ENCODE data around the gene CD53. TPM values are rescaled to one million over a fixed set of nuclear protein-coding genes. Genes with fewer than 3 reads are reported as not detected.

Gene CD53
- total and polyA plus RNA-seq, 9 of the 15 experiments (the other 6 are each of a cell fraction or from before 2014, with no cell fraction given) = 63.5 to 220 (median 131) TPM

GRCh38 chr1:110916669-110917306, 43.8 kb downstream of the CD53 start (continued):
- TF ChIP-seq, protein P1, sequence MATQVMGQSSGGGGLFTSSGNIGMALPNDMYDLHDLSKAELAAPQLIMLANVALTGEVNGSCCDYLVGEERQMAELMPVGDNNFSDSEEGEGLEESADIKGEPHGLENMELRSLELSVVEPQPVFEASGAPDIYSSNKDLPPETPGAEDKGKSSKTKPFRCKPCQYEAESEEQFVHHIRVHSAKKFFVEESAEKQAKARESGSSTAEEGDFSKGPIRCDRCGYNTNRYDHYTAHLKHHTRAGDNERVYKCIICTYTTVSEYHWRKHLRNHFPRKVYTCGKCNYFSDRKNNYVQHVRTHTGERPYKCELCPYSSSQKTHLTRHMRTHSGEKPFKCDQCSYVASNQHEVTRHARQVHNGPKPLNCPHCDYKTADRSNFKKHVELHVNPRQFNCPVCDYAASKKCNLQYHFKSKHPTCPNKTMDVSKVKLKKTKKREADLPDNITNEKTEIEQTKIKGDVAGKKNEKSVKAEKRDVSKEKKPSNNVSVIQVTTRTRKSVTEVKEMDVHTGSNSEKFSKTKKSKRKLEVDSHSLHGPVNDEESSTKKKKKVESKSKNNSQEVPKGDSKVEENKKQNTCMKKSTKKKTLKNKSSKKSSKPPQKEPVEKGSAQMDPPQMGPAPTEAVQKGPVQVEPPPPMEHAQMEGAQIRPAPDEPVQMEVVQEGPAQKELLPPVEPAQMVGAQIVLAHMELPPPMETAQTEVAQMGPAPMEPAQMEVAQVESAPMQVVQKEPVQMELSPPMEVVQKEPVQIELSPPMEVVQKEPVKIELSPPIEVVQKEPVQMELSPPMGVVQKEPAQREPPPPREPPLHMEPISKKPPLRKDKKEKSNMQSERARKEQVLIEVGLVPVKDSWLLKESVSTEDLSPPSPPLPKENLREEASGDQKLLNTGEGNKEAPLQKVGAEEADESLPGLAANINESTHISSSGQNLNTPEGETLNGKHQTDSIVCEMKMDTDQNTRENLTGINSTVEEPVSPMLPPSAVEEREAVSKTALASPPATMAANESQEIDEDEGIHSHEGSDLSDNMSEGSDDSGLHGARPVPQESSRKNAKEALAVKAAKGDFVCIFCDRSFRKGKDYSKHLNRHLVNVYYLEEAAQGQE (IDR thresholded peaks at IDR 0.05; ENCODE audit: borderline replicate concordance) = peak; percentile 25; the same call in 1 of the 2 replicates
- TF ChIP-seq, protein P1 (CRISPR knock-in tag; IDR thresholded peaks at IDR 0.05; ENCODE audit: low read depth) = no peak
- peak; percentile 12; the same call in 1 of the 2 replicates for TF ChIP-seq TAL1 (IDR thresholded peaks at IDR 0.05)
- no peak for TF ChIP-seq SIRT6 (IDR thresholded peaks at IDR 0.05; ENCODE audit: low read depth, low read length)
- no peak for TF ChIP-seq SAFB (IDR thresholded peaks at IDR 0.05; ENCODE audit: borderline replicate concordance, low read depth, low read length)
- no peak for TF ChIP-seq CAMTA2 (CRISPR knock-in tag; conservative IDR thresholded peaks at IDR 0.05)
- TF ChIP-seq POLR2AphosphoS2 (IDR thresholded peaks at IDR 0.05; ENCODE audit: low read length) = no peak
- no peak for TF ChIP-seq PHF21A (IDR thresholded peaks at IDR 0.05; ENCODE audit: borderline replicate concordance, low read depth)
- no peak for TF ChIP-seq GTF2E2 (tag; IDR thresholded peaks at IDR 0.05)
- peak; percentile 100 for TF ChIP-seq ZNF316 (IDR thresholded peaks at IDR 0.05)
- TF ChIP-seq WHSC1 (IDR thresholded peaks at IDR 0.05; ENCODE audit: low read length) = no peak
- no peak for TF ChIP-seq ESRRB (CRISPR knock-in tag; IDR thresholded peaks at IDR 0.05; ENCODE audit: borderline replicate concordance)
- no peak for TF ChIP-seq ZNF668 (CRISPR knock-in tag; IDR thresholded peaks at IDR 0.05)
- no peak for TF ChIP-seq NR1H2 (CRISPR knock-in tag; IDR thresholded peaks at IDR 0.05)
- TF ChIP-seq, protein P2, sequence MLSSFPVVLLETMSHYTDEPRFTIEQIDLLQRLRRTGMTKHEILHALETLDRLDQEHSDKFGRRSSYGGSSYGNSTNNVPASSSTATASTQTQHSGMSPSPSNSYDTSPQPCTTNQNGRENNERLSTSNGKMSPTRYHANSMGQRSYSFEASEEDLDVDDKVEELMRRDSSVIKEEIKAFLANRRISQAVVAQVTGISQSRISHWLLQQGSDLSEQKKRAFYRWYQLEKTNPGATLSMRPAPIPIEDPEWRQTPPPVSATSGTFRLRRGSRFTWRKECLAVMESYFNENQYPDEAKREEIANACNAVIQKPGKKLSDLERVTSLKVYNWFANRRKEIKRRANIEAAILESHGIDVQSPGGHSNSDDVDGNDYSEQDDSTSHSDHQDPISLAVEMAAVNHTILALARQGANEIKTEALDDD (IDR thresholded peaks at IDR 0.05) = peak; percentile 72
- no peak for TF ChIP-seq ZNF212 (CRISPR knock-in tag; IDR thresholded peaks at IDR 0.05)
- TF ChIP-seq FOXO4 (CRISPR knock-in tag; IDR thresholded peaks at IDR 0.05) = no peak
- 0 out of 4 replicates have a peak, but pooled peaks of 1 of the 2 experiments have one; percentile 21 for TF ChIP-seq FOXA3 (CRISPR knock-in tag; conservative IDR thresholded peaks at IDR 0.05 in 1 of 2, IDR thresholded peaks at IDR 0.05 in 1 of 2)
- TF ChIP-seq TARDBP (IDR thresholded peaks at IDR 0.05) = no peak
- peak; percentile 82; the same call in 1 of the 2 replicates for TF ChIP-seq ZNF589 (CRISPR knock-in tag; IDR thresholded peaks at IDR 0.05; ENCODE audit: low read depth)
- TF ChIP-seq RFX1 (IDR thresholded peaks at IDR 0.05) = no peak

Measured in K562 (cell line).